Hepatocyte (in vitro differentiated cells): ENCODE data around the gene FAM89B. TPM values are rescaled to one million over a fixed set of nuclear protein-coding genes. Genes with fewer than 3 reads are reported as not detected.
A peak's percentile ranks its signal among the peaks of the same experiment; 100 is the strongest.

ENCODE experiments used
- DNase-seq: peaks from one replicate; pipeline ENCODE4 v3.0.0-alpha.2; 2016; ENCODE audit warnings: low spot score
- H2AFZ ChIP-seq: fragments of 200-600 bp; sonication (generic); 2 replicates; pipeline ENCODE4 v1.6.0; 2016; ENCODE audit warnings: antibody characterized with exemption, mild to moderate bottlenecking
- H3K27ac ChIP-seq: fragments of 200-600 bp; sonication (generic); 2 replicates; pipeline ENCODE4 v1.5.1; 2016; ENCODE audit warnings: mild to moderate bottlenecking
- H3K27me3 ChIP-seq: fragments of 200-600 bp; sonication (generic); 2 replicates; pipeline ENCODE4 v1.6.1; 2016
- H3K36me3 ChIP-seq: fragments of 200-600 bp; sonication (generic); replicated peaks from 2 replicates; pipeline ENCODE4 v1.5.1; 2016; ENCODE audit warnings: low read depth; ENCODE audit not compliant: insufficient read depth
- H3K4me1 ChIP-seq: fragments of 200-600 bp; sonication (generic); 2 replicates; pipeline ENCODE4 v1.5.1; 2016; ENCODE audit warnings: mild to moderate bottlenecking, moderate library complexity; ENCODE audit not compliant: insufficient read depth
- H3K4me2 ChIP-seq: fragments of 200-600 bp; sonication (generic); 2 replicates; pipeline ENCODE4 v1.6.0; 2016
- H3K4me3 ChIP-seq: fragments of 200-600 bp; sonication (generic); 2 replicates; pipeline ENCODE4 v1.5.1; 2016; ENCODE audit warnings: mild to moderate bottlenecking
- H3K79me2 ChIP-seq: fragments of 200-600 bp; sonication (generic); 2 replicates; pipeline ENCODE4 v1.6.0; 2017; ENCODE audit warnings: mild to moderate bottlenecking
- H3K9me2 ChIP-seq: fragments of 200-600 bp; sonication (generic); replicated peaks from 2 replicates; pipeline ENCODE4 v1.6.0; 2017; ENCODE audit warnings: mild to moderate bottlenecking; ENCODE audit not compliant: insufficient read depth
- H3K9me3 ChIP-seq: fragments of 200-600 bp; sonication (generic); 2 replicates; pipeline ENCODE4 v1.5.1; 2016; ENCODE audit warnings: low read depth, mild to moderate bottlenecking
- H4K20me1 ChIP-seq: fragments of 200-600 bp; sonication (generic); 2 replicates; pipeline ENCODE4 v1.6.0; 2016; ENCODE audit warnings: mild to moderate bottlenecking; ENCODE audit not compliant: insufficient read depth, poor library complexity, severe bottlenecking
- EZH2 ChIP-seq: fragments of 200-600 bp; sonication (generic); IDR thresholded peaks from 2 replicates; pipeline ENCODE4 v1.6.1; 2016; ENCODE audit warnings: antibody characterized with exemption, mild to moderate bottlenecking, borderline replicate concordance
- EZH2phosphoT487 ChIP-seq: fragments of 200-600 bp; sonication (generic); IDR thresholded peaks from one replicate; pipeline ENCODE4 v1.6.1; 2018; ENCODE audit warnings: antibody characterized with exemption, mild to moderate bottlenecking, low read depth, moderate library complexity; ENCODE audit not compliant: unreplicated experiment, severe bottlenecking
- WGBS: methylation state at CpG from one replicate; pipeline ENCODE4 v1.1.6; 2016; ENCODE audit warnings: low lambda C conversion rate; ENCODE audit errors: missing lambda C conversion rate; 5-methylcytosine and 5-hydroxymethylcytosine counted together
- polyA plus RNA-seq: library from polyadenylated mRNA; unstranded; fragments of >200 nt; fragmentation: Nextera tagmentation; extraction: Ambion mirVana; gene quantifications from 2 replicates; pipeline ENCODE4 v1.2.1, GENCODE V29; 2016
- total RNA-seq: library from RNA; depleted of rRNA; stranded (reverse); fragments of >200 nt; gene quantifications from 2 replicates; pipeline ENCODE4 v1.2.3, GENCODE V29; 2014
- TF ChIP-seq, protein P1 (sequence below): fragments of 200-600 bp; sonication (generic); IDR thresholded peaks from 2 replicates; pipeline ENCODE4 v1.5.1; 2016; ENCODE audit warnings: antibody characterized with exemption, mild to moderate bottlenecking; ENCODE audit not compliant: poor library complexity

FAM89B gene
- total and polyA plus RNA-seq, 2 experiments from 2014 or later = 34.1 to 112 TPM

DNA sequence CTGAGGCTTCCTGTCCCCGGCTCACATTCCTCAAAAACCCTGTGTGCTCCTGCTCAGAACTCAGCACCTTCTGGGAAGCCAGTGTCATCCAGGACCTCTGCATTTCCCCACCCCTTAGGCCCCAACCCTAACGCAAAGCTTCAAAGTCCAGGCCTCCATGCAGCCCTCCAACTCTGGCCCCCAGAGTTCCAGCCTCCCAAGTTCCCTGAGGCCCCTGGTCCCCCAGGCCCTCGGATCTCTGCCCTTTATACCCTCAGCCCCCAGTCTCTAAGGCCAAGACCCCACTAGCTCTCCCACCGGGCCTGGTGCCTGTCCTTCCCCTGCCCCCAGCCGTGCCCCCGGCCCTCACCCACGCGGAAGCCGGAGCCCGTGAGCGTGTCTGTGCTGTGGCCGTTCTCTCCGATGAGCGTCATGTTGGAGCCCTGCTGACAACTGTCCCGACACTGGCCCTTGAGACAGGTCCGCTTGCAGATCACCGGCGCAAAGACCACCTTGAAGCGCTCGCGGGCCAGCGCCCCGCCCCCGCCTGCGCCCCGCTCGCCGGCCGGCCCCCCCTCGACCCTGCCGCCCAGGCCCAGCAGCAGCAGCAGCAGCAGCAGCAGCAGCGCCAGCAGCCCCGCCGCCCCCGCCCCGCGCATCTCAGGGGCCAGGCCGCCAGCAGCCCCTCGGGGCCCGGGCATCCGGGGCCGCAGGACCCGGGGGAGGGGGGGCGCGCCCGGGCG, 14.9 kb upstream of the FAM89B start:
- peak overlapping the region; percentile 98 for H3K27ac ChIP-seq
- H3K9me2 ChIP-seq = no peaks in the 10 kb centered on the region
- 6% methylated on average over 9 of the region's 47 CpGs for WGBS
- H3K36me3 ChIP-seq = no peaks in the 10 kb centered on the region
- H3K79me2 ChIP-seq = peaks cover 29% of the 10 kb centered on the region
- peak overlapping the region; percentile 96 for H3K4me2 ChIP-seq
- no peaks in the 10 kb centered on the region for H4K20me1 ChIP-seq
- peak overlapping the region; percentile 36 for H2AFZ ChIP-seq
- TF ChIP-seq EZH2 (no peak), EZH2phosphoT487 (no peak)
- TF ChIP-seq, protein P1, sequence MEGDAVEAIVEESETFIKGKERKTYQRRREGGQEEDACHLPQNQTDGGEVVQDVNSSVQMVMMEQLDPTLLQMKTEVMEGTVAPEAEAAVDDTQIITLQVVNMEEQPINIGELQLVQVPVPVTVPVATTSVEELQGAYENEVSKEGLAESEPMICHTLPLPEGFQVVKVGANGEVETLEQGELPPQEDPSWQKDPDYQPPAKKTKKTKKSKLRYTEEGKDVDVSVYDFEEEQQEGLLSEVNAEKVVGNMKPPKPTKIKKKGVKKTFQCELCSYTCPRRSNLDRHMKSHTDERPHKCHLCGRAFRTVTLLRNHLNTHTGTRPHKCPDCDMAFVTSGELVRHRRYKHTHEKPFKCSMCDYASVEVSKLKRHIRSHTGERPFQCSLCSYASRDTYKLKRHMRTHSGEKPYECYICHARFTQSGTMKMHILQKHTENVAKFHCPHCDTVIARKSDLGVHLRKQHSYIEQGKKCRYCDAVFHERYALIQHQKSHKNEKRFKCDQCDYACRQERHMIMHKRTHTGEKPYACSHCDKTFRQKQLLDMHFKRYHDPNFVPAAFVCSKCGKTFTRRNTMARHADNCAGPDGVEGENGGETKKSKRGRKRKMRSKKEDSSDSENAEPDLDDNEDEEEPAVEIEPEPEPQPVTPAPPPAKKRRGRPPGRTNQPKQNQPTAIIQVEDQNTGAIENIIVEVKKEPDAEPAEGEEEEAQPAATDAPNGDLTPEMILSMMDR = no peak
- no peaks in the 10 kb centered on the region for H3K27me3 ChIP-seq
- peaks cover 59% of the 10 kb centered on the region for H3K4me1 ChIP-seq
- H3K9me3 ChIP-seq = no peaks in the 10 kb centered on the region
- H3K4me3 ChIP-seq = peak overlapping the region; percentile 60
- DNase-seq = no peak

DNA sequence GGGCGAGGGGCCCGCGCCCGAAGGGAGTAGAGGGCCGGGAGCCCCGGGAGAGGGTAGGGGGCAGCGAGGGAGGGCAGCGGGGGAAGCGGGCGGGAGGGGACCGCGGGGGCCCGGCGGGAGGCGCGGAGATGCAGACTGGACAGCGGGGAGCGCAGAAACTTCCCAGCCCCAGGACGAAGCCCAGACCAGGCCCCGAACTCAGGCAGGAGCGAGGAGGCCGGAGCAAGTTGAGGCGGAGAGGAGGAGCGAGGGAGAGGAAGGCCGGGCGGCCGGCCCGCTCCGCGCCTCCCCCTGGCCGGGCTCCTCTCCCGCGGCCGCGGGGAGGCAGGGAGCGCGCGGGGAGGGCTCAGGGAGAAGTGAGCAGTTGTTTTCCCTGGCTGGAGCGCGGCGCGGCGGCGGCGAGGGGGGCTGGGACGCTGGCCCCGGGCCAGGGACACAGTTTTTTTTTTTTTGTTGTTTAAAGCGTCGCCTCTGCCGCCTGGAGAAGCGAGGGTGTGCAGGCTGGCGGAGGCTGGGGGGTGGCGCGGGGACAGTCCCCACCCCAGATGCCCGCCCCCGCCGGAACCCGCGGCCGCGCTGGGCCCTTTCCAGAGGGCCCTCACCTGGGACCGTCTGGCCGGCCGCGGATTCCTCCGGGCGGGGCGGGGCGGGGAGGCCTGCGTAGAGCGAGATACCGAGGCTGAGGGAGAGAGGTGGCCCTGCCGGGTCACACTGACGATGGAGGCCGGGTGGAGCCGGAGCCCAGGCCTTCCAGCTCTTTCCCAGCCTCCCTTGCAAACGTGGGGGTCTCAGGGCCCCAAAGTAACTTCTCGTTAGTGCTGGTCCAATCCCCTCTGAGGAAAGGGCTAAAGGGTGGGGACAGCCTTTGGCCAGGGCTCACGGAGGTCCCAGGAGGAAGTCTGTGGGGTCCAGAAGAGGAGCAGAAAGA, 14.1 kb upstream of the FAM89B start, which contains the start of gene LTBP3:
Gene LTBP3, minus strand, starts transcription at position 358 of the 928 bp plus-strand sequence. CDS start 400 bp downstream, outside the sequence.
- Histone ChIP-seq H3K9me3 (no peaks in the 10 kb centered on the region), H3K4me1 (peaks cover 59% of the 10 kb centered on the region), H3K36me3 (no peaks in the 10 kb centered on the region), H3K27me3 (no peaks in the 10 kb centered on the region), H2AFZ (peak within 1 kb of the TSS; percentile 36), H3K4me2 (peak within 1 kb of the TSS; percentile 96), H3K27ac (peak within 1 kb of the TSS; percentile 98), H3K4me3 (peak within 1 kb of the TSS; percentile 60), H3K9me2 (no peaks in the 10 kb centered on the region), H3K79me2 (peaks cover 29% of the 10 kb centered on the region), H4K20me1 (no peaks in the 10 kb centered on the region)
- WGBS = 2% methylated on average over 22 of the region's 79 CpGs
- peak; percentile 89 for DNase-seq
- TF ChIP-seq EZH2phosphoT487 (no peak), EZH2 (no peak)
- TF ChIP-seq, protein P1 = no peak

DNA sequence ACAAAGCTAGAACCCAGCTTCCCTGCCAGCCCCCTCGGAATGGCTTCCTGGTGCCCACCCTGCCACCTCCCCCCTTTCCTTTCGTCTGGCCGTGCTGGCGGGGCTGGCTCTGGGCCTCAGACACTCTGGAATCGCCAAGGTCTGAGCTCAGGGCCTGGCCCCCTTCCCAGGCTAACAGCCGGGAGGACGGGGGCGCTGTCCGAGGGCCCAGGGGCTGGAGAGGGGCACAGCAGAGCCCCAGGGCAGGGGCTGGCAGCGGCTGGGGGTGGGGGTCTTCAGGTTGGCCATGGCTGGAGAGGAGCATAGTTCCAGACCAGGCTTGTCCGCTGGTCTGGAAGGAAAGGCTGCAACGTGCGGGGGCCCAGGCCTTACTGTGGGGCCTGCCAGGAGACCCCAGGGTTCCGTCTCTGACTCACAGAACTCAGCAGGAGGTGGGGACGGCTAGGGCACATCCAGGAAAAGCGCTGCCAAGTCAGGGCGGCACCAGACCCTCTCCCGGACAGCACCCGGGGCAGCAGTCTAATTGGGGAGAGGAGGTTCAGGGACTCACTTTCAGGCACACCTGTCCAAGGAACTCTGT, 13.3 kb upstream of the FAM89B start:
- TF ChIP-seq, protein P1 = no peak
- TF ChIP-seq EZH2phosphoT487 = no peak
- TF ChIP-seq EZH2 = no peak
- Histone ChIP-seq H4K20me1 (no peaks in the 10 kb centered on the region), H3K9me3 (no peaks in the 10 kb centered on the region), H3K4me2 (peak overlapping the region; percentile 96), H3K36me3 (no peaks in the 10 kb centered on the region), H3K27me3 (no peaks in the 10 kb centered on the region), H3K27ac (peak overlapping the region; percentile 98), H3K4me1 (peaks cover 52% of the 10 kb centered on the region), H3K4me3 (peak overlapping the region; percentile 60), H3K9me2 (no peaks in the 10 kb centered on the region), H3K79me2 (peaks cover 28% of the 10 kb centered on the region), H2AFZ (peak overlapping the region; percentile 7)
- WGBS = 65% methylated on average over 18 of the region's 19 CpGs
- DNase-seq = peak; percentile 72
